Fibroblast of lung (primary cell): ENCODE data around the gene COX7B2.

Source experiments
- CTCF ChIP-seq, 2 donors: IDR thresholded peaks in 1 of 2; conservative IDR thresholded peaks in 1 of 2; 1 replicate in 1 of 2; 2 replicates in 1 of 2; pipeline ENCODE4 v1.5.1; 2011 to 2012; ENCODE audit warnings: low read length in 2 of 2, control low read depth in 1 of 2, inconsistent platforms in 1 of 2, low read depth in 1 of 2, mild to moderate bottlenecking in 1 of 2
- EZH2 ChIP-seq: IDR thresholded peaks from 2 replicates; pipeline ENCODE4 v1.5.1; 2012; ENCODE audit warnings: low read length, control low read depth, mild to moderate bottlenecking; ENCODE audit errors: missing control alignments

GRCh38 chr4:46894826-46895225, 14.2 kb downstream of the COX7B2 start:
- TF ChIP-seq CTCF (conservative IDR thresholded peaks at IDR 0.05 in 1 of 2, IDR thresholded peaks at IDR 0.05 in 1 of 2; ENCODE audit: low read depth in 1 of 2, low read length in 2 of 2) (no peak), EZH2 (no peak)
